Gastroesophageal sphincter (tissue), 4 donors: Measurements from ENCODE around the gene STEAP4. TPM values are rescaled to one million over a fixed set of nuclear protein-coding genes. Genes with fewer than 3 reads are reported as not detected.

Experiments used
- ATAC-seq: fragments of 150-250 bp; one replicate; pipeline ENCODE4 v1.9.1; 2016; ENCODE audit warnings: mild to moderate bottlenecking, moderate library complexity
- H3K27ac ChIP-seq, 4 donors: fragments of 200-600 bp; sonication (generic) in 3 of 4; 1 replicate in 3 of 4; 2 replicates in 1 of 4; pipeline ENCODE4 v1.5.1; 2016 to 2019
- H3K27me3 ChIP-seq: fragments of 200-600 bp; sonication (generic); one replicate; pipeline ENCODE4 v1.5.1; 2019
- H3K36me3 ChIP-seq, 2 donors: fragments of 200-600 bp; sonication (generic); one replicate each; pipeline ENCODE4 v1.5.1; 2019; ENCODE audit warnings: control low read depth in 1 of 2
- H3K4me1 ChIP-seq, 3 donors: fragments of 200-600 bp; sonication (generic); 1 replicate in 2 of 3; 2 replicates in 1 of 3; pipeline ENCODE4 v1.5.1; 2016 to 2019; ENCODE audit warnings: control low read depth in 2 of 3
- H3K4me3 ChIP-seq, 2 donors: fragments of 200-600 bp; sonication (generic); one replicate each; pipeline ENCODE4 v1.5.1; 2019; ENCODE audit warnings: mild to moderate bottlenecking in 1 of 2, moderate library complexity in 1 of 2
- H3K9me3 ChIP-seq, 3 donors: fragments of 200-600 bp; sonication (generic); one replicate each; pipeline ENCODE4 v1.5.1; 2017 to 2019; ENCODE audit warnings: control low read depth in 2 of 3
- EP300 ChIP-seq: sonication (generic); formaldehyde crosslinking; IDR thresholded peaks from one replicate; pipeline ENCODE4 v1.6.1; 2017; ENCODE audit warnings: antibody characterized with exemption, mild to moderate bottlenecking
- POLR2A ChIP-seq, 2 donors: fragments of 450-650 bp; IDR thresholded peaks; one replicate each; pipeline ENCODE4 v1.6.1; 2017; ENCODE audit warnings: antibody characterized with exemption in 2 of 2, mild to moderate bottlenecking in 2 of 2, moderate library complexity in 1 of 2
- POLR2AphosphoS5 ChIP-seq: sonication (generic); formaldehyde crosslinking; IDR thresholded peaks from one replicate; pipeline ENCODE4 v1.6.1; 2017; ENCODE audit warnings: antibody characterized with exemption
- WGBS, 2 donors: methylation state at CpG; one replicate each; pipeline ENCODE4 v1.1.5; 2018; ENCODE audit warnings: low coverage in 1 of 2; 5-methylcytosine and 5-hydroxymethylcytosine counted together
- total RNA-seq, 4 donors: library from RNA; depleted of rRNA; stranded (reverse); fragments of >200 nt; gene quantifications; one replicate each; pipeline ENCODE4 v1.1.0, GENCODE V29; 2016
- TF ChIP-seq, protein P1 (sequence below), 4 experiments: fragments of 200-600 bp in 2 of 4; fragments of 450-650 bp in 2 of 4; sonication (generic) in 1 of 4; IDR thresholded peaks; one replicate each; pipeline ENCODE4 v1.5.1; 2017 to 2019; ENCODE audit warnings: antibody characterized with exemption in 4 of 4, mild to moderate bottlenecking in 2 of 4, moderate library complexity in 2 of 4

Gene STEAP4
- total RNA-seq, 4 donors from 2014 or later = 21.5 to 68.2 (median 38.5) TPM

DNA sequence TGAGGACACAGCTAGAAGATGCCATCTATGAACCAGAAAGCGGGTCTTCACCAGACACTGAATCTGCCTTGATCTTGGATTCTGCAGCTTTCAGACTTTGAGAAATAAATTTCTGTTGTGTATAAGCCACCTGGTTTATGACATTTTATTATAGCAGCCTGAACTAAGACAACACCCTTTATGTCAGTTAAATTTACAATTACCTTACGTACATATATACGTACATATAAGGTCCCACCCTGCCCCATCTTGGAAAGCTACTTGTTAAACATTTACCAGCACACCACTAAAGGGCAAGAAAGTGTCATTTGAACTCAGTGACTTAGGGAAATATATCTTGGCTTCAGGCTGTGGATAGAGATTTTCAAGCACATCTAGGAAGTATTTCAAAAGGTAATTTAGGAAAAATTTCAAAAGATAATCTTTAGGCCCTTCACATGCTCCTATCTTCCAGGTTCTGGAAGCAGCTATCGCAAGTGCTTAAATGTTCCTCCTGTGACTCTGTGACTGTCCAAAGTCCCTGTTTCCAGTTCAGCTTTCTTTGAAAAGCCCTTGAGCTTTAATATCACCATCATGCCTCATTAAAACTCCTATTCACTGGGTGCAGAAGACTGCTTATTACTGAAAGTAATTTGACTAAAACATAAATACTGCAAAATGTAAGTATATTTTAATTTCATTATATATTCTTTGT, 77.2 kb downstream of the STEAP4 start:
- Histone ChIP-seq H3K4me1 (no peaks in the 10 kb centered on the region), H3K9me3 (peaks cover 0 to 11% (median 0%) of the 10 kb centered on the region in 3 donors), H3K4me3 (no peak overlapping the region), H3K36me3 (no peaks in the 10 kb centered on the region), H3K27me3 (peaks cover 6% of the 10 kb centered on the region), H3K27ac (no peak overlapping the region)
- ATAC-seq = no peak
- WGBS, 2 donors = 92% methylated on average over 4 of the region's 4 CpGs
- TF ChIP-seq POLR2A (IDR thresholded peaks at IDR 0.05) = no peak
- no peak for TF ChIP-seq EP300
- TF ChIP-seq, protein P1, sequence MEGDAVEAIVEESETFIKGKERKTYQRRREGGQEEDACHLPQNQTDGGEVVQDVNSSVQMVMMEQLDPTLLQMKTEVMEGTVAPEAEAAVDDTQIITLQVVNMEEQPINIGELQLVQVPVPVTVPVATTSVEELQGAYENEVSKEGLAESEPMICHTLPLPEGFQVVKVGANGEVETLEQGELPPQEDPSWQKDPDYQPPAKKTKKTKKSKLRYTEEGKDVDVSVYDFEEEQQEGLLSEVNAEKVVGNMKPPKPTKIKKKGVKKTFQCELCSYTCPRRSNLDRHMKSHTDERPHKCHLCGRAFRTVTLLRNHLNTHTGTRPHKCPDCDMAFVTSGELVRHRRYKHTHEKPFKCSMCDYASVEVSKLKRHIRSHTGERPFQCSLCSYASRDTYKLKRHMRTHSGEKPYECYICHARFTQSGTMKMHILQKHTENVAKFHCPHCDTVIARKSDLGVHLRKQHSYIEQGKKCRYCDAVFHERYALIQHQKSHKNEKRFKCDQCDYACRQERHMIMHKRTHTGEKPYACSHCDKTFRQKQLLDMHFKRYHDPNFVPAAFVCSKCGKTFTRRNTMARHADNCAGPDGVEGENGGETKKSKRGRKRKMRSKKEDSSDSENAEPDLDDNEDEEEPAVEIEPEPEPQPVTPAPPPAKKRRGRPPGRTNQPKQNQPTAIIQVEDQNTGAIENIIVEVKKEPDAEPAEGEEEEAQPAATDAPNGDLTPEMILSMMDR (IDR thresholded peaks at IDR 0.05) = no peak
- TF ChIP-seq POLR2AphosphoS5 = no peak

DNA sequence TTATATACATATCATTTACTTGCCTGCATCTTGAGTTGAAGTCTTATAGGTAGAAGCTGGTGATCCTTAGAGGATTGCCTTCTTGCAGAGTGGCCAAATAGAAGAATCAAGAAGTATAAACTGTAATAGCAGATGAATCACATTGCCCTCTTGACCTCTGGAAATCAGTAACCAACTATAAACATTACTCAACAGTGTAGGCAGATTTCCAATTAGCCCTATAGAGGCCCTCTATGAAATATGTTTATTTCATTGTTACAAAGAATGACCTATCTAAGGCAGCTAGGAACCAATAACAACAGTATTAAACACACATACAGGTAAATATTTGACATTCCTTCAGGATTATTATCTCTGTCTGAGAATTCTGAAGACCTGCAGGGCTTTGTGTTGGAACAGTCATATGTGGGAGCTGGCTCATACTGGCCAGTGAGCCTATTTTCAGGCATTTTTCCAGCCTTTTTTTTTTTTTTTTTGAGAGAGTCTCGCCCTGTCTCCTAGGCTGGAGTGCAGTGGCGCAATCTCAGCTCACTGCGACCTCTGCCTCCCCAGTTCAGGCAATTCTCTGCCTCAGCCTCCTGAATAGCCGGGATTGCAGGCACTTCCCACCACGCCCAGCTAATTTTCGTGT, 79.7 kb downstream of the STEAP4 start:
- H3K27me3 ChIP-seq = no peaks in the 10 kb centered on the region
- no peak overlapping the region for H3K4me3 ChIP-seq
- no peaks in the 10 kb centered on the region for H3K4me1 ChIP-seq
- peaks cover 0 to 11% (median 0%) of the 10 kb centered on the region in 3 donors for H3K9me3 ChIP-seq
- 88% methylated on average over 4 of the region's 6 CpGs; no CpG with 5 or more reads in 1 of the 2 donors for WGBS, 2 donors
- TF ChIP-seq, protein P1 (IDR thresholded peaks at IDR 0.05) = no peak
- TF ChIP-seq POLR2AphosphoS5 = no peak
- H3K36me3 ChIP-seq = no peaks in the 10 kb centered on the region
- ATAC-seq = no peak
- no peak overlapping the region for H3K27ac ChIP-seq

DNA sequence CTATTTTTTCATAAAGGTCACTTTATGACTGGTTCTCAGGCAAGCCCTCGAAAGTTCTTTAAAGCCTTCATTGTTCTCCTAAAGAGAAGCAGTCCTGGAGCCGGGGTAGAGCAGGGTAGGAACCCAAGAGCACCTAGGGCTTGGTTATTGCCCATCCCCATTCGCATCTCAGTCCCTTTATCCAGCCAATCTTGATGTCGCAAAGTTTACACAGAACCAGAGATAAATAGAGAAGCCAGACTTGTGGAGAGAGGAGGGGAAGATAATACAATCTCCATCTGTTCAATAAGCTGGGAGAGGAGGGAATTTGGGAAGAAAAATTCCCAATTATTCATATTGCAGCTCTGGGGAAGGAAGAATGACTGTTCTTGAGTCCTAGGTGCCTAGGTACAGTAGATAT, 80.5 kb downstream of the STEAP4 start:
- no peaks in the 10 kb centered on the region for H3K36me3 ChIP-seq
- H3K9me3 ChIP-seq = peaks cover 0 to 11% (median 0%) of the 10 kb centered on the region in 3 donors
- WGBS, 2 donors = 77% methylated on average over 4 of the region's 4 CpGs; no CpG with 5 or more reads in 1 of the 2 donors
- TF ChIP-seq, protein P1 (IDR thresholded peaks at IDR 0.05) = no peak
- TF ChIP-seq POLR2AphosphoS5 (no peak), EP300 (no peak), POLR2A (IDR thresholded peaks at IDR 0.05) (no peak)
- no peak overlapping the region for H3K27ac ChIP-seq
- H3K27me3 ChIP-seq = no peaks in the 10 kb centered on the region
- no peak overlapping the region for H3K4me3 ChIP-seq
- H3K4me1 ChIP-seq = peaks cover 0 to under 1% (median 0%) of the 10 kb centered on the region in 3 donors
- no peak for ATAC-seq

DNA sequence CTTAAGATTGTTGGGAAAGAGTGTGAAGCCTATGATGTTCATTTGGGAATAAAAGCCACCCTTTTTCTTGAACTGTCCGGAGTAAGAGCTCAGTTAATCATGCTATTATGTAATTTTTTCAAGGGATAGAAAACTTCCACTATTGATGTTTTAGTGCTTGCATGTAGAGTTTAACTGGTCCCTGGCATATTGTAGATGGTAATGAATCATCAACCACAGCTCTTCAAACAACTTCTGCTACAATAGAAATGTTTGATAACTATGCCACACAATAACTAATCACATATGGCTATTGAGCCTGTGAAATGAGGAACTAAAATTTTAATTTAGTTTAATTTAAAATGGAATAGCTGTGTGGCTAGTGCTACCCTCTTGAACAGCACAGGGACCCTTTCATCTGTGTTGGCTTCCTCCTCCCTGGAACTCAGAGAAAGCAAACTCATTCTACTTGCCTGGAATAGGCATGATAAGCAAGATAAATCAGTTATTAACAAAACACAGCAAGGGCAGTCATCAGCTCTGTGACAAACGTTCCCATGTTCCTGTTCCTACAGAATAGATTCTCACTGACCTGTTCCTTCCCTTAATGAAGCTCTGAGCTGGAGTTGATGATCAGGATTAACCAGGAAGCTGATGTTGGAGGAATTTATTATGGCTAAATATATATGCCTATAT, 82.0 kb downstream of the STEAP4 start:
- Histone ChIP-seq H3K9me3 (peaks cover 0 to 11% (median 0%) of the 10 kb centered on the region in 3 donors), H3K4me1 (peaks cover 0 to 13% (median 0%) of the 10 kb centered on the region in 3 donors), H3K27ac (no peak overlapping the region), H3K36me3 (no peaks in the 10 kb centered on the region), H3K27me3 (no peaks in the 10 kb centered on the region), H3K4me3 (no peak overlapping the region)
- no peak for TF ChIP-seq EP300
- ATAC-seq = no peak
- WGBS, 2 donors = 49 to 67% methylated on average over 2 of the region's 2 CpGs

DNA sequence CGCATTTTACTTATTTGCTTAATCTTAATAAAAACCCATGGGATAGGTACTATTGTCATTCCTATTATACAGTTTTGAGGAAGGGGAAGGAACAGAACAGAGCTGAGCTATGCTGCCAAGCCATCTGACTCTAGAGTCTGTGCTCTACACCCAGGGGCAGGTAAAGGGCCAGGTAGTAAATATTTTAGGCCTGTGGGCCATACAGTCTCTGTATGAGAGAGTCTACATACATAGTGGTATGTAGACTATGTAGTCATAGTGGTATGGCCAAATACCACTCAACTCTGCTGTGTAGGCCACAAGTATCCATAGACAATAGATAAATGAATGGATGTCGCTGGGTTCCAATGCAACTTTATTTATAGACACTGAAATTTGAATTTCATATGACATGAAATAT, 83.4 kb downstream of the STEAP4 start:
- 94 to 100% methylated on average over 2 of the region's 2 CpGs for WGBS, 2 donors
- Histone ChIP-seq H3K27ac (no peak overlapping the region), H3K9me3 (no peaks in the 10 kb centered on the region), H3K27me3 (no peaks in the 10 kb centered on the region), H3K36me3 (no peaks in the 10 kb centered on the region), H3K4me1 (peaks cover 0 to 23% (median 0%) of the 10 kb centered on the region in 3 donors), H3K4me3 (no peak overlapping the region)
- TF ChIP-seq EP300 (no peak), POLR2A (IDR thresholded peaks at IDR 0.05) (no peak), POLR2AphosphoS5 (no peak)
- TF ChIP-seq, protein P1 (IDR thresholded peaks at IDR 0.05) = no peak
- ATAC-seq = no peak
